ENCODE measurements around the gene KDM2B.

Gene KDM2B

GRCh38 chr12:121399391-121400331 is 181.2 kb downstream of the KDM2B start, which contains the start of gene RNF34:
Gene RNF34, plus strand, starts transcription at chr12:121400118. Its CDS starts 95 bp downstream, at chr12:121400213.
- H3K9ac ChIP-seq (ENCODE audit: low read length) = peak within 1 kb of the TSS; percentile 95
- H3K4me1 ChIP-seq (ENCODE audit: control insufficient read depth, insufficient read depth, low read depth, low read length) = peaks cover 3% of the 10 kb centered on the region
- H3K4me2 ChIP-seq (ENCODE audit: low read length, poor library complexity, severe bottlenecking) = peak within 1 kb of the TSS; percentile 90
- H3K4me3 ChIP-seq (ENCODE audit: insufficient read depth in 1 of 2, low read depth in 1 of 2, low read length in 2 of 2) = peak within 1 kb of the TSS; percentile 94 to 95
- H2BK15ac ChIP-seq (ENCODE audit: low read depth, poor library complexity, severe bottlenecking) = peak within 1 kb of the TSS; percentile 98
- peaks cover 4% of the 10 kb centered on the region for H3K79me1 ChIP-seq (replicated peaks; ENCODE audit: low read length, poor library complexity, severe bottlenecking)
- H3K36me3 ChIP-seq (ENCODE audit: control insufficient read depth in 1 of 2, insufficient read depth in 2 of 2, low read depth in 1 of 2, low read length in 2 of 2) = peaks cover 0 to 4% of the 10 kb centered on the region in 2 experiments
- peak within 1 kb of the TSS in 1 of 2 experiments; percentile 94 for H3K23ac ChIP-seq (ENCODE audit: low read length in 2 of 2)
- H3K18ac ChIP-seq (ENCODE audit: low read depth in 1 of 2, low read length in 2 of 2) = peak within 1 kb of the TSS; percentile 71 to 96
- H2BK12ac ChIP-seq (ENCODE audit: low read length in 2 of 2) = peak within 1 kb of the TSS in 1 of 2 experiments; percentile 73
- H3K27ac ChIP-seq (ENCODE audit: low read length, poor library complexity, severe bottlenecking) = peak within 1 kb of the TSS; percentile 83
- no peaks in the 10 kb centered on the region for H3K27me3 ChIP-seq (ENCODE audit: control insufficient read depth in 1 of 2, insufficient read depth in 1 of 2, low read length in 2 of 2)
- peak within 1 kb of the TSS in 1 of 2 experiments; percentile 93 for H3K14ac ChIP-seq (ENCODE audit: low read length in 2 of 2)
- no peak within 1 kb of the TSS for H2AK5ac ChIP-seq (ENCODE audit: low read length, severe bottlenecking)
- peak within 1 kb of the TSS; percentile 61 for H2BK120ac ChIP-seq (ENCODE audit: low read depth, low read length)
- WGBS = 1% methylated on average over 75 of the region's 77 CpGs
- H4K8ac ChIP-seq (ENCODE audit: low read length) = peak within 1 kb of the TSS; percentile 84
- peak within 1 kb of the TSS; percentile 46 for H2AFZ ChIP-seq (ENCODE audit: low read depth, low read length)
- H3K4ac ChIP-seq (ENCODE audit: low read depth in 1 of 2, low read length in 2 of 2) = peak within 1 kb of the TSS; percentile 88 to 94
- peak; percentile 98 for DNase-seq
- peak within 1 kb of the TSS; percentile 43 for H4K91ac ChIP-seq (ENCODE audit: low read length)
- H3K9me3 ChIP-seq (ENCODE audit: control insufficient read depth, low read length) = no peaks in the 10 kb centered on the region
- peak within 1 kb of the TSS; percentile 66 for H2BK5ac ChIP-seq (ENCODE audit: low read depth, low read length, poor library complexity, severe bottlenecking)

- H2AFZ ChIP-seq (ENCODE audit: low read depth, low read length) = no peak overlapping the region
- no peak overlapping the region for H2BK5ac ChIP-seq (ENCODE audit: low read depth, low read length, poor library complexity, severe bottlenecking)
- no peak overlapping the region for H3K23ac ChIP-seq (ENCODE audit: low read length in 2 of 2)
- H3K4me3 ChIP-seq (ENCODE audit: insufficient read depth in 1 of 2, low read depth in 1 of 2, low read length in 2 of 2) = no peak overlapping the region
- H3K27ac ChIP-seq (ENCODE audit: low read length, poor library complexity, severe bottlenecking) = no peak overlapping the region
- H3K14ac ChIP-seq (ENCODE audit: low read length in 2 of 2) = no peak overlapping the region
- no peak overlapping the region for H2AK5ac ChIP-seq (ENCODE audit: low read length, severe bottlenecking)
- H3K4me2 ChIP-seq (ENCODE audit: low read length, poor library complexity, severe bottlenecking) = no peak overlapping the region
- no peaks in the 10 kb centered on the region for H3K27me3 ChIP-seq (ENCODE audit: control insufficient read depth in 1 of 2, insufficient read depth in 1 of 2, low read length in 2 of 2)
- H3K4me1 ChIP-seq (ENCODE audit: control insufficient read depth, insufficient read depth, low read depth, low read length) = peaks cover 3% of the 10 kb centered on the region
- no peak for DNase-seq
- H3K79me1 ChIP-seq (replicated peaks; ENCODE audit: low read length, poor library complexity, severe bottlenecking) = peaks cover 4% of the 10 kb centered on the region
- H2BK120ac ChIP-seq (ENCODE audit: low read depth, low read length) = no peak overlapping the region
- H3K9me3 ChIP-seq (ENCODE audit: control insufficient read depth, low read length) = no peaks in the 10 kb centered on the region
- H4K91ac ChIP-seq (ENCODE audit: low read length) = no peak overlapping the region
- no peak overlapping the region for H3K4ac ChIP-seq (ENCODE audit: low read depth in 1 of 2, low read length in 2 of 2)
- no peak overlapping the region for H2BK15ac ChIP-seq (ENCODE audit: low read depth, poor library complexity, severe bottlenecking)
- H3K36me3 ChIP-seq (ENCODE audit: control insufficient read depth in 1 of 2, insufficient read depth in 2 of 2, low read depth in 1 of 2, low read length in 2 of 2) = no peaks in the 10 kb centered on the region
- WGBS = 100% methylated on average over 4 of the region's 5 CpGs
- no peak overlapping the region for H4K8ac ChIP-seq (ENCODE audit: low read length)
- H3K9ac ChIP-seq (ENCODE audit: low read length) = no peak overlapping the region
- no peak overlapping the region for H2BK12ac ChIP-seq (ENCODE audit: low read length in 2 of 2)
- H3K18ac ChIP-seq (ENCODE audit: low read depth in 1 of 2, low read length in 2 of 2) = no peak overlapping the region
Measured at GRCh38 chr12:121398355-121398754, 182.5 kb downstream of the KDM2B start.

GRCh38 chr12:121397521-121397920 is 183.3 kb downstream of the KDM2B start:
- no peak overlapping the region for H4K8ac ChIP-seq (ENCODE audit: low read length)
- H3K23ac ChIP-seq (ENCODE audit: low read length in 2 of 2) = no peak overlapping the region
- no peak overlapping the region for H3K4me3 ChIP-seq (ENCODE audit: insufficient read depth in 1 of 2, low read depth in 1 of 2, low read length in 2 of 2)
- H3K79me1 ChIP-seq (replicated peaks; ENCODE audit: low read length, poor library complexity, severe bottlenecking) = peaks cover 4% of the 10 kb centered on the region
- no peak overlapping the region for H3K27ac ChIP-seq (ENCODE audit: low read length, poor library complexity, severe bottlenecking)
- H3K18ac ChIP-seq (ENCODE audit: low read depth in 1 of 2, low read length in 2 of 2) = no peak overlapping the region
- H3K27me3 ChIP-seq (ENCODE audit: control insufficient read depth in 1 of 2, insufficient read depth in 1 of 2, low read length in 2 of 2) = no peaks in the 10 kb centered on the region
- no peak overlapping the region for H3K4ac ChIP-seq (ENCODE audit: low read depth in 1 of 2, low read length in 2 of 2)
- 98% methylated on average over 14 of the region's 14 CpGs for WGBS
- no peaks in the 10 kb centered on the region for H3K9me3 ChIP-seq (ENCODE audit: control insufficient read depth, low read length)
- DNase-seq = no peak
- H3K4me2 ChIP-seq (ENCODE audit: low read length, poor library complexity, severe bottlenecking) = no peak overlapping the region
- H3K4me1 ChIP-seq (ENCODE audit: control insufficient read depth, insufficient read depth, low read depth, low read length) = peaks cover 3% of the 10 kb centered on the region
- H2BK5ac ChIP-seq (ENCODE audit: low read depth, low read length, poor library complexity, severe bottlenecking) = no peak overlapping the region
- no peak overlapping the region for H2BK120ac ChIP-seq (ENCODE audit: low read depth, low read length)
- no peak overlapping the region for H2AK5ac ChIP-seq (ENCODE audit: low read length, severe bottlenecking)
- no peak overlapping the region for H2BK12ac ChIP-seq (ENCODE audit: low read length in 2 of 2)
- no peak overlapping the region for H3K9ac ChIP-seq (ENCODE audit: low read length)
- no peak overlapping the region for H2BK15ac ChIP-seq (ENCODE audit: low read depth, poor library complexity, severe bottlenecking)
- H2AFZ ChIP-seq (ENCODE audit: low read depth, low read length) = no peak overlapping the region
- H4K91ac ChIP-seq (ENCODE audit: low read length) = no peak overlapping the region
- no peak overlapping the region for H3K14ac ChIP-seq (ENCODE audit: low read length in 2 of 2)
- H3K36me3 ChIP-seq (ENCODE audit: control insufficient read depth in 1 of 2, insufficient read depth in 2 of 2, low read depth in 1 of 2, low read length in 2 of 2) = no peaks in the 10 kb centered on the region

GRCh38 chr12:121392325-121392716 is 188.5 kb downstream of the KDM2B start:
- no peak overlapping the region for H2AFZ ChIP-seq (ENCODE audit: low read depth, low read length)
- H4K8ac ChIP-seq (ENCODE audit: low read length) = no peak overlapping the region
- no peak overlapping the region for H2BK15ac ChIP-seq (ENCODE audit: low read depth, poor library complexity, severe bottlenecking)
- peak overlapping the region in 1 of 2 experiments; percentile 68 for H3K4me3 ChIP-seq (ENCODE audit: insufficient read depth in 1 of 2, low read depth in 1 of 2, low read length in 2 of 2)
- H3K4ac ChIP-seq (ENCODE audit: low read depth in 1 of 2, low read length in 2 of 2) = no peak overlapping the region
- no peak overlapping the region for H2BK12ac ChIP-seq (ENCODE audit: low read length in 2 of 2)
- peak overlapping the region; percentile 68 for H3K9ac ChIP-seq (ENCODE audit: low read length)
- no peak overlapping the region for H2AK5ac ChIP-seq (ENCODE audit: low read length, severe bottlenecking)
- H3K79me1 ChIP-seq (replicated peaks; ENCODE audit: low read length, poor library complexity, severe bottlenecking) = no peaks in the 10 kb centered on the region
- H3K23ac ChIP-seq (ENCODE audit: low read length in 2 of 2) = no peak overlapping the region
- H2BK120ac ChIP-seq (ENCODE audit: low read depth, low read length) = no peak overlapping the region
- no peaks in the 10 kb centered on the region for H3K27me3 ChIP-seq (ENCODE audit: control insufficient read depth in 1 of 2, insufficient read depth in 1 of 2, low read length in 2 of 2)
- DNase-seq = no peak
- H2BK5ac ChIP-seq (ENCODE audit: low read depth, low read length, poor library complexity, severe bottlenecking) = no peak overlapping the region
- H4K91ac ChIP-seq (ENCODE audit: low read length) = no peak overlapping the region
- no peaks in the 10 kb centered on the region for H3K9me3 ChIP-seq (ENCODE audit: control insufficient read depth, low read length)
- H3K18ac ChIP-seq (ENCODE audit: low read depth in 1 of 2, low read length in 2 of 2) = no peak overlapping the region
- WGBS = 100% methylated on average over 2 of the region's 3 CpGs
- no peak overlapping the region for H3K4me2 ChIP-seq (ENCODE audit: low read length, poor library complexity, severe bottlenecking)
- H3K14ac ChIP-seq (ENCODE audit: low read length in 2 of 2) = no peak overlapping the region
- H3K36me3 ChIP-seq (ENCODE audit: control insufficient read depth in 1 of 2, insufficient read depth in 2 of 2, low read depth in 1 of 2, low read length in 2 of 2) = no peaks in the 10 kb centered on the region
- no peak overlapping the region for H3K27ac ChIP-seq (ENCODE audit: low read length, poor library complexity, severe bottlenecking)
- peaks cover 4% of the 10 kb centered on the region for H3K4me1 ChIP-seq (ENCODE audit: control insufficient read depth, insufficient read depth, low read depth, low read length)
